HEK293 (cell line): Measurements from ENCODE around the gene TRIM66.

Experiments used
- CTCF ChIA-PET: fragments of 350-600 bp; formaldehyde crosslinking; extraction: SDS; loops from one replicate; lab custom pipeline; 2021; ENCODE audit warnings: antibody characterized with exemption; lab: Yijun Ruan, JAX
- POLR2A ChIA-PET: fragments of 300-600 bp; formaldehyde crosslinking; extraction: SDS; loops from one replicate; lab custom pipeline; 2020; ENCODE audit warnings: antibody characterized with exemption, inconsistent platforms; lab: Yijun Ruan, JAX
- H3K27ac ChIP-seq: fragments of 200-500 bp; sonication (Bioruptor generic); 2 replicates; pipeline ENCODE4 v1.5.1; 2014; ENCODE audit warnings: low read depth, low read length, control low read depth, inconsistent platforms; ENCODE audit errors: extremely low read depth
- H3K36me3 ChIP-seq, 2 experiments: fragments of 200-500 bp in 1 of 2; sonication (Bioruptor generic) in 1 of 2; 1 replicate in 1 of 2; 2 replicates in 1 of 2; pipeline ENCODE4 v1.5.1; 2014 to 2017; ENCODE audit warnings: inconsistent platforms in 2 of 2, low read length in 2 of 2; ENCODE audit not compliant: control insufficient read depth in 2 of 2, insufficient read depth in 1 of 2
- H3K4me1 ChIP-seq: fragments of 200-500 bp; sonication (Bioruptor generic); 2 replicates; pipeline ENCODE4 v1.5.1; 2014; ENCODE audit warnings: mild to moderate bottlenecking, low read length, inconsistent platforms; ENCODE audit not compliant: control insufficient read depth, insufficient read depth
- H3K4me3 ChIP-seq: 2 replicates; pipeline ENCODE4 v1.5.1; 2011; ENCODE audit warnings: low read depth, mild to moderate bottlenecking, control low read depth, low read length, moderate library complexity
- H3K9me3 ChIP-seq: fragments of 200-500 bp; sonication (Bioruptor generic); 2 replicates; pipeline ENCODE4 v1.5.1; 2014; ENCODE audit warnings: low read depth, low read length, inconsistent platforms; ENCODE audit not compliant: control insufficient read depth, insufficient read depth
- GLI2 ChIP-seq: fragments of 450-650 bp; formaldehyde crosslinking; IDR thresholded peaks from 2 replicates; pipeline ENCODE4; 2017; ENCODE audit warnings: missing biosample characterization, missing genetic modification characterization, low read depth, borderline replicate concordance
- INSM2 ChIP-seq: fragments of 450-650 bp; formaldehyde crosslinking; IDR thresholded peaks from 2 replicates; pipeline ENCODE4 v1.5.1; 2016; ENCODE audit warnings: missing biosample characterization, missing genetic modification characterization
- KLF1 ChIP-seq: fragments of 450-650 bp; formaldehyde crosslinking; IDR thresholded peaks from 2 replicates; pipeline ENCODE4 v1.5.1; 2016; ENCODE audit warnings: missing biosample characterization, missing genetic modification characterization
- MYNN ChIP-seq: fragments of 450-650 bp; formaldehyde crosslinking; IDR thresholded peaks from 2 replicates; pipeline ENCODE4 v1.5.1; 2016; ENCODE audit warnings: missing biosample characterization, missing genetic modification characterization, borderline replicate concordance
- PRDM2 ChIP-seq: fragments of 450-650 bp; formaldehyde crosslinking; IDR thresholded peaks from 2 replicates; pipeline ENCODE4 v1.5.1; 2016; ENCODE audit warnings: missing biosample characterization, missing genetic modification characterization, borderline replicate concordance
- ZEB2 ChIP-seq: fragments of 450-650 bp; formaldehyde crosslinking; IDR thresholded peaks from 2 replicates; pipeline ENCODE4 v1.5.1; 2016; ENCODE audit warnings: missing biosample characterization, missing genetic modification characterization
- ZFP69B ChIP-seq: fragments of 450-650 bp; formaldehyde crosslinking; IDR thresholded peaks from 2 replicates; pipeline ENCODE4 v1.5.1; 2016; ENCODE audit warnings: missing biosample characterization, missing genetic modification characterization
- ZNF112 ChIP-seq: fragments of 450-650 bp; formaldehyde crosslinking; IDR thresholded peaks from 2 replicates; pipeline ENCODE4 v1.5.0; 2017; ENCODE audit warnings: missing biosample characterization, missing genetic modification characterization
- ZNF18 ChIP-seq: fragments of 450-650 bp; formaldehyde crosslinking; IDR thresholded peaks from 2 replicates; pipeline ENCODE4 v1.5.1; 2016; ENCODE audit warnings: missing biosample characterization, missing genetic modification characterization
- ZNF311 ChIP-seq: fragments of 450-650 bp; formaldehyde crosslinking; IDR thresholded peaks from 2 replicates; pipeline ENCODE4 v1.5.1; 2017; ENCODE audit warnings: missing biosample characterization, missing genetic modification characterization, borderline replicate concordance
- ZNF555 ChIP-seq: fragments of 450-650 bp; formaldehyde crosslinking; conservative IDR thresholded peaks from 2 replicates; pipeline ENCODE4 v1.5.1; 2017; ENCODE audit warnings: missing biosample characterization, mild to moderate bottlenecking, missing genetic modification characterization, inconsistent platforms
- ZNF560 ChIP-seq: fragments of 450-650 bp; formaldehyde crosslinking; IDR thresholded peaks from 2 replicates; pipeline ENCODE4 v1.5.1; 2017; ENCODE audit warnings: missing biosample characterization, missing genetic modification characterization, borderline replicate concordance
- ZNF561 ChIP-seq: fragments of 450-650 bp; IDR thresholded peaks from 2 replicates; pipeline ENCODE4 v1.5.1; 2018; ENCODE audit warnings: missing biosample characterization, missing genetic modification characterization, borderline replicate concordance
- ZNF580 ChIP-seq: fragments of 450-650 bp; formaldehyde crosslinking; IDR thresholded peaks from 2 replicates; pipeline ENCODE4 v1.5.1; 2016; ENCODE audit warnings: missing biosample characterization, missing genetic modification characterization
- ZNF624 ChIP-seq: fragments of 450-650 bp; formaldehyde crosslinking; IDR thresholded peaks from 2 replicates; pipeline ENCODE4 v1.5.1; 2017; ENCODE audit warnings: missing biosample characterization, missing genetic modification characterization
- ZSCAN4 ChIP-seq: fragments of 450-650 bp; formaldehyde crosslinking; IDR thresholded peaks from 2 replicates; pipeline ENCODE4 v1.5.1; 2017; ENCODE audit warnings: missing biosample characterization, missing genetic modification characterization
- TF ChIP-seq, protein P1 (sequence below): fragments of 450-650 bp; formaldehyde crosslinking; IDR thresholded peaks from 2 replicates; pipeline ENCODE4 v1.5.1; 2016; ENCODE audit warnings: missing biosample characterization, missing genetic modification characterization
- TF ChIP-seq, protein P2 (sequence below): fragments of 450-650 bp; formaldehyde crosslinking; IDR thresholded peaks from 2 replicates; pipeline ENCODE4 v1.5.1; 2017; ENCODE audit warnings: missing biosample characterization, missing genetic modification characterization

Gene TRIM66

GRCh38 chr11:8581300-8581699, 101.2 kb downstream of the TRIM66 start:
- Histone ChIP-seq H3K27ac (no peak overlapping the region), H3K4me1 (no peaks in the 10 kb centered on the region), H3K4me3 (no peak overlapping the region), H3K36me3 (no peaks in the 10 kb centered on the region), H3K9me3 (no peaks in the 10 kb centered on the region)
- ChIA-PET POLR2A (no interaction called here), CTCF (interaction anchor here (0.7 to 1.5 kb wide), 2 partner anchors 12 to 14 kb away, joined by 3 to 6 read pairs; no protein-coding TSS in a partner anchor)
- no peak for TF ChIP-seq ZFP69B (tag by site-specific recombination)
- TF ChIP-seq, protein P1, sequence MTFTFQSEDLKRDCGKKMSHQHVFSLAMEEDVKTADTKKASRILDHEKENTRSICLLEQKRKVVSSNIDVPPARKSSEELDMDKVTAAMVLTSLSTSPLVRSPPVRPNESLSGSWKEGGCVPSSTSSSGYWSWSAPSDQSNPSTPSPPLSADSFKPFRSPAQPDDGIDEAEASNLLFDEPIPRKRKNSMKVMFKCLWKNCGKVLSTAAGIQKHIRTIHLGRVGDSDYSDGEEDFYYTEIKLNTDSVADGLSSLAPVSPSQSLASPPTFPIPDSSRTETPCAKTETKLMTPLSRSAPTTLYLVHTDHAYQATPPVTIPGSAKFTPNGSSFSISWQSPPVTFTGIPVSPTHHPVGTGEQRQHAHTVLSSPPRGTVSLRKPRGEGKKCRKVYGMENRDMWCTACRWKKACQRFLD = no peak
- TF ChIP-seq GLI2 (tag by site-specific recombination) = no peak
- TF ChIP-seq ZNF580 (tag by site-specific recombination) = no peak
- TF ChIP-seq ZNF18 (tag by site-specific recombination) = no peak
- TF ChIP-seq ZNF624 (tag by site-specific recombination) = no peak
- no peak for TF ChIP-seq ZEB2 (tag by site-specific recombination)
- TF ChIP-seq PRDM2 (tag by site-specific recombination) = no peak
- TF ChIP-seq MYNN (tag by site-specific recombination) = no peak
- TF ChIP-seq ZSCAN4 (tag by site-specific recombination) = no peak
- no peak for TF ChIP-seq KLF1 (tag by site-specific recombination)
- no peak for TF ChIP-seq ZNF555 (tag by site-specific recombination)
- no peak for TF ChIP-seq ZNF561 (tag by site-specific recombination)
- no peak for TF ChIP-seq INSM2
- no peak for TF ChIP-seq ZNF112 (tag by site-specific recombination)
- TF ChIP-seq, protein P2, sequence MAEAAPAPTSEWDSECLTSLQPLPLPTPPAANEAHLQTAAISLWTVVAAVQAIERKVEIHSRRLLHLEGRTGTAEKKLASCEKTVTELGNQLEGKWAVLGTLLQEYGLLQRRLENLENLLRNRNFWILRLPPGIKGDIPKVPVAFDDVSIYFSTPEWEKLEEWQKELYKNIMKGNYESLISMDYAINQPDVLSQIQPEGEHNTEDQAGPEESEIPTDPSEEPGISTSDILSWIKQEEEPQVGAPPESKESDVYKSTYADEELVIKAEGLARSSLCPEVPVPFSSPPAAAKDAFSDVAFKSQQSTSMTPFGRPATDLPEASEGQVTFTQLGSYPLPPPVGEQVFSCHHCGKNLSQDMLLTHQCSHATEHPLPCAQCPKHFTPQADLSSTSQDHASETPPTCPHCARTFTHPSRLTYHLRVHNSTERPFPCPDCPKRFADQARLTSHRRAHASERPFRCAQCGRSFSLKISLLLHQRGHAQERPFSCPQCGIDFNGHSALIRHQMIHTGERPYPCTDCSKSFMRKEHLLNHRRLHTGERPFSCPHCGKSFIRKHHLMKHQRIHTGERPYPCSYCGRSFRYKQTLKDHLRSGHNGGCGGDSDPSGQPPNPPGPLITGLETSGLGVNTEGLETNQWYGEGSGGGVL (tag by site-specific recombination) = no peak
- no peak for TF ChIP-seq ZNF311 (tag by site-specific recombination)
- TF ChIP-seq ZNF560 = no peak
